Measurements from ENCODE around the gene DENND5A. TPM values are rescaled to one million over a fixed set of nuclear protein-coding genes. Genes with fewer than 3 reads are reported as not detected.
"Not testable (repeated sequence)": the region's sequence is repeated elsewhere in the genome, so short reads cannot be mapped to it uniquely, and the experiment has no call there.

DENND5A gene
- total RNA-seq, 1 experiment from 2014 or later: 58.0 TPM

DNA sequence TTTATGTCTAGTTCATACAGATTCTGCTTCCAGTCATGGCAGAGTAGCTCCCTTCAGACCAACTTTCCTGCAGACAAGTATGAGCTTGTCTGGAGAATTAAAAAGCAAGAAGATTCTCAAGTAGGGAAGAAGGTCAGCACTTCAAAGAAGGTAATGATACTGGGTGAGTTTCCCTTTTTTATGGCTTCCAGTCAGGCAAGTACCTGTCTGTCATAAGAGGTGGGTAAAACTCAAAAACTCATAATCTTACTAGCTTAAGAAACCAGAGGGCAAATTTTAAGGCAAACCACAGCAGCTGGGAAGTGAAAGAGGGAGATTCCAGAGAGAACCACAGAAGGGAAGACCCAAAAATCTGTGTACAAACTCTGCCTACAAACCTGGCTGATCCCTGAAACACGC lies 54.2 kb downstream of the DENND5A start:
- peaks cover 45% of the 10 kb centered on the region for H3K4me1 ChIP-seq
- DNase-seq: no peak
- Mint-ChIP-seq H3K36me3 (ENCODE audit: insufficient read depth, unreplicated experiment) (no peaks in the 10 kb centered on the region), H3K4me3 (ENCODE audit: unreplicated experiment) (no peak overlapping the region), H3K9me3 (ENCODE audit: unreplicated experiment) (no peaks in the 10 kb centered on the region), H3K27ac (ENCODE audit: unreplicated experiment) (no peak overlapping the region), H3K4me1 (ENCODE audit: low read depth, unreplicated experiment) (peaks cover 43% of the 10 kb centered on the region), H3K27me3 (ENCODE audit: insufficient read depth, unreplicated experiment) (no peaks in the 10 kb centered on the region)
- TF ChIP-seq, protein P1, sequence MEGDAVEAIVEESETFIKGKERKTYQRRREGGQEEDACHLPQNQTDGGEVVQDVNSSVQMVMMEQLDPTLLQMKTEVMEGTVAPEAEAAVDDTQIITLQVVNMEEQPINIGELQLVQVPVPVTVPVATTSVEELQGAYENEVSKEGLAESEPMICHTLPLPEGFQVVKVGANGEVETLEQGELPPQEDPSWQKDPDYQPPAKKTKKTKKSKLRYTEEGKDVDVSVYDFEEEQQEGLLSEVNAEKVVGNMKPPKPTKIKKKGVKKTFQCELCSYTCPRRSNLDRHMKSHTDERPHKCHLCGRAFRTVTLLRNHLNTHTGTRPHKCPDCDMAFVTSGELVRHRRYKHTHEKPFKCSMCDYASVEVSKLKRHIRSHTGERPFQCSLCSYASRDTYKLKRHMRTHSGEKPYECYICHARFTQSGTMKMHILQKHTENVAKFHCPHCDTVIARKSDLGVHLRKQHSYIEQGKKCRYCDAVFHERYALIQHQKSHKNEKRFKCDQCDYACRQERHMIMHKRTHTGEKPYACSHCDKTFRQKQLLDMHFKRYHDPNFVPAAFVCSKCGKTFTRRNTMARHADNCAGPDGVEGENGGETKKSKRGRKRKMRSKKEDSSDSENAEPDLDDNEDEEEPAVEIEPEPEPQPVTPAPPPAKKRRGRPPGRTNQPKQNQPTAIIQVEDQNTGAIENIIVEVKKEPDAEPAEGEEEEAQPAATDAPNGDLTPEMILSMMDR (IDR thresholded peaks at IDR 0.05; ENCODE audit: insufficient read depth in 1 of 2, low read depth in 1 of 2, low read length in 1 of 2, severe bottlenecking in 1 of 2, unreplicated experiment in 1 of 2): no peak
- H3K27me3 ChIP-seq (replicated peaks; ENCODE audit: control insufficient read depth, insufficient read depth, low read length): no peaks in the 10 kb centered on the region
- no peaks in the 10 kb centered on the region for H3K9me3 ChIP-seq
- no TSS peak for BruUV-seq (replicated peaks)
- ChIA-PET POLR2A (interaction anchor here (0.7 kb wide), 1 partner anchor 288 kb away, joined by 3 read pairs; no protein-coding TSS in a partner anchor), CTCF (no interaction called here)
- intact Hi-C loops (cut with micrococcal nuclease; ENCODE audit: unreplicated experiment): no loop called here
- H3K4me3 ChIP-seq (ENCODE audit: low read depth, low read length): no peak overlapping the region
- no peaks in the 10 kb centered on the region for H3K36me3 ChIP-seq (ENCODE audit: control insufficient read depth, insufficient read depth, low read length)

DNA sequence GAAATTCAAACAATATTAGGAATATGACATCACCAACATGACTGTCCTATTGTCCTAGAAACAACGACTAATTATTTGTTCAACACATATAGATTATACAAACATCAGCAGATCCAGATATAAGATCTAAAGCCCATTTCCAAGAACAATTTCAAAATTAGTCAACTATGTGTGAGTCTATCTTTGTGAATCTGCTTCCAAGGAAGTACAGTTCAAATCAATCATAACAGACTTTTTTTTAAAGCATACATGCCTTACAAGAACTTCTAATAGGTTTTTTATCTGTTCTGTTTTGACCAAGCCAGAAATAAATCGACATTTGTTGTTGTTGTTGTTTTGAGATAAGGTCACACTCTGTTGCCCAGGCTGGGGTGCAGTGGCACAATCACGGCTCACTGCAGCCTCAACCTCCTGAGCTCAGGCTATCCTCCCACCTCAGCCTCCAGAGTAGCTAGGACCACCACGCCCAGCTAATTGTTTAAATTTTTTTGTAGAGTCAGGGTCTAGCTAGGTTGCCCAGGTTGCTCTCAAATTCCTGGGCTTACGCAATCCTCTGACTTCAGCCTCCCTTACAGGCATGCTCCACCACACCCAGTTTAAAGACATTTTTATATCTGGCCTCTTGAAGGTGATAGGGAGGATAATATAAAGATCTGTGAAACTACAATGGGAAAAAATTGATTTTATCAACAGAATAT lies 54.8 kb downstream of the DENND5A start:
- no peak overlapping the region for H3K4me3 ChIP-seq (ENCODE audit: low read depth, low read length)
- H3K36me3 ChIP-seq (ENCODE audit: control insufficient read depth, insufficient read depth, low read length): peaks cover 1% of the 10 kb centered on the region
- DNase-seq: peak; percentile 29 to 60
- no peaks in the 10 kb centered on the region for H3K27me3 ChIP-seq (replicated peaks; ENCODE audit: control insufficient read depth, insufficient read depth, low read length)
- Mint-ChIP-seq H3K27me3 (ENCODE audit: insufficient read depth, unreplicated experiment) (no peaks in the 10 kb centered on the region), H3K27ac (ENCODE audit: unreplicated experiment) (no peak overlapping the region), H3K9me3 (ENCODE audit: unreplicated experiment) (no peaks in the 10 kb centered on the region), H3K4me3 (ENCODE audit: unreplicated experiment) (no peak overlapping the region), H3K36me3 (ENCODE audit: insufficient read depth, unreplicated experiment) (no peaks in the 10 kb centered on the region), H3K4me1 (ENCODE audit: low read depth, unreplicated experiment) (peaks cover 43% of the 10 kb centered on the region)
- BruUV-seq (replicated peaks): no TSS peak
- CTCF ChIA-PET: interaction anchor here (0.6 kb wide), 1 partner anchor 1010 kb away, joined by 3 read pairs; no protein-coding TSS in a partner anchor
- intact Hi-C loops (cut with micrococcal nuclease; ENCODE audit: unreplicated experiment): no loop called here
- POLR2A ChIA-PET: interaction anchor here (0.7 kb wide), 1 partner anchor 288 kb away, joined by 3 read pairs; no protein-coding TSS in a partner anchor
- H3K9me3 ChIP-seq: no peaks in the 10 kb centered on the region
- TF ChIP-seq, protein P1 (IDR thresholded peaks at IDR 0.05; ENCODE audit: insufficient read depth in 1 of 2, low read depth in 1 of 2, low read length in 1 of 2, severe bottlenecking in 1 of 2, unreplicated experiment in 1 of 2): no peak
- H3K4me1 ChIP-seq: peaks cover 45% of the 10 kb centered on the region

DNA sequence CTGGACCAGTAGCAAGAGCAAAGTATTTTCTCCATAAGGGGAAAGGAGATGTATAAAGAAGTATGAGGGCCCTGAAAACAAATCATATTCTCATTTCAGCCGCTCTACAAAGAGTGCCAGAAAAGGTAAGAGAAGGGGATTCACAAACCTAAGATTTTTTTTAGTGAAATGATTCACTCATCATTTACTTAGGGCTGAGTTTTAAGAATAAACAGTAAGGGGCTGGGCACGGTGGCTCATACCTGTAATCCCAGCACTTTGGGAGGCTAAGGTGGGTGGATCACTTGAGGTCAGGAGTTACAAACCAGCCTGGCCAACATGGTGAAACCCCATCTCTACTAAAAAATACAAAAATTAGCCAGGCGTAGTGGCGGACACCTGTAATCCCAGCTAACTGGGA lies 55.5 kb downstream of the DENND5A start:
- DNase-seq; BruUV-seq (replicated peaks); H3K4me3 Mint-ChIP-seq (ENCODE audit: unreplicated experiment); H3K27me3 Mint-ChIP-seq (ENCODE audit: insufficient read depth, unreplicated experiment); H3K36me3 Mint-ChIP-seq (ENCODE audit: insufficient read depth, unreplicated experiment); H3K9me3 ChIP-seq; H3K36me3 ChIP-seq (ENCODE audit: control insufficient read depth, insufficient read depth, low read length); H3K9me3 Mint-ChIP-seq (ENCODE audit: unreplicated experiment); H3K4me3 ChIP-seq (ENCODE audit: low read depth, low read length); H3K27me3 ChIP-seq (replicated peaks; ENCODE audit: control insufficient read depth, insufficient read depth, low read length); CTCF ChIA-PET; POLR2A ChIA-PET: not testable (repeated sequence)
- H3K4me1 Mint-ChIP-seq (ENCODE audit: low read depth, unreplicated experiment): peaks cover 43% of the 10 kb centered on the region
- H3K4me1 ChIP-seq: peaks cover 38% of the 10 kb centered on the region
- intact Hi-C loops (cut with micrococcal nuclease; ENCODE audit: unreplicated experiment): loop anchor here (2.0 to 10.0 kb wide), 2 partner anchors 175 to 297 kb away; partner anchors contain the start of gene IPO7
- H3K27ac Mint-ChIP-seq (ENCODE audit: unreplicated experiment): peak overlapping the region; percentile 8

Measured in Caco-2 (cell line).